ENCODE measurements around the gene IL17C. TPM values are rescaled to one million over a fixed set of nuclear protein-coding genes. Genes with fewer than 3 reads are reported as not detected.

Gene IL17C
- polyA plus RNA-seq, 1 donor from 2014 or later, result not detected

DNA sequence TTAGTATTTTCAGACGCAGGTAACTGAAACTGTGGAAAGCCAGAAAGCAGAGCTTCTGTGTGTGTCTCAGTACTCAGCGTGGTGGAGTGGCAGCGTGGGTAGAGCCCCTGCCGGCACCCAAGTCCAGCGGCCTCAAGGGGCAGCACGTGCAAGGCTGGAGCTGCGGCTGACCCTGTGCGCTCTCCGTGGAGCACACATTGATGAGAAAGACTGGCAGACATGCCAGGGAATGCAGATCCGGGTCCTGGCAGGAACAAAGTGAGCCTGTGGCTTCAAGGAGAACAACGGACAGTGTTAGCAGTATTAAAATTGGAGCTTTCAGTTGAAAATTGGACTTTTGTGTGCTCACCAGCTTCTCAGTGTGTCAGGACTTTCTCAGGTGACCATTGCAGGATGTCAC is 44.9 kb upstream of the IL17C start (continued):
- no peak for TF ChIP-seq TAF1 (IDR thresholded peaks at IDR 0.05; ENCODE audit: low read depth)

DNA sequence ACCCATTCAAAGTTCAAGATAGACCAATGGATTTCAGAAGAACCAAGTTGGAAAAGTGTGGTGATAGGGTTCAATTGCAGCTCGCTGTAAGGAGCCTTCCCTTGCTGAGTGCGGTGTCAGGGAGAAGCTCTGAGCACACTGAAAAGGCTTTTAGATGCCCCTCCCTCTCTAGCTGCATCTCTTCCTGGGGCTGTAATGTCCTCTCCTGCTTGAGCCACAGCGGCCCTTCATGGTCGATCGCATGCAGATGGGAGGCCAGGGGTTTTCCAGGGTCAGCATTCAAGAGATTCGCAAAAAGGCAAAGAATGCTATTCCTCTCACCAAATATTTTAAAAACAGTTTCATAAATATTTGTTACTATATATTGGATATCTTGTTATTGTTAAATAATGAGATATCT is 44.5 kb upstream of the IL17C start:
- Histone ChIP-seq H3K4me2 (ENCODE audit: low read length) (no peak overlapping the region), H3K36me3 (ENCODE audit: insufficient read depth, low read length) (no peaks in the 10 kb centered on the region), H3K27ac (ENCODE audit: low read length) (no peak overlapping the region), H3F3A (ENCODE audit: insufficient read depth, low read length, poor library complexity, severe bottlenecking) (no peaks in the 10 kb centered on the region), H3K9ac (ENCODE audit: low read length) (no peak overlapping the region), H2AFZ (ENCODE audit: low read depth, low read length) (no peak overlapping the region), H3K9me2 (ENCODE audit: insufficient read depth, low read length) (no peaks in the 10 kb centered on the region), H4K20me1 (ENCODE audit: insufficient read depth) (no peaks in the 10 kb centered on the region), H3K79me2 (replicated peaks; ENCODE audit: insufficient read depth, low read length) (peaks cover 4% of the 10 kb centered on the region), H3K9me3 (ENCODE audit: low read length) (no peaks in the 10 kb centered on the region), H3K27me3 (ENCODE audit: insufficient read depth, low read depth, low read length) (no peaks in the 10 kb centered on the region), H3K4me3 (ENCODE audit: low read length) (no peak overlapping the region)
- no peak for TF ChIP-seq RAD21 (conservative IDR thresholded peaks at IDR 0.05)
- TF ChIP-seq EP300 (conservative IDR thresholded peaks at IDR 0.05; ENCODE audit: poor library complexity, severe bottlenecking), result no peak
- no peak for TF ChIP-seq EZH2 (IDR thresholded peaks at IDR 0.05; ENCODE audit: borderline replicate concordance, insufficient read depth, low read length, poor library complexity, severe bottlenecking)
- TF ChIP-seq TAF1 (IDR thresholded peaks at IDR 0.05; ENCODE audit: low read depth), result no peak
- no peak for TF ChIP-seq POLR2AphosphoS5 (IDR thresholded peaks at IDR 0.05)
- TF ChIP-seq SMC3 (conservative IDR thresholded peaks at IDR 0.05; ENCODE audit: poor library complexity), result no peak
- TF ChIP-seq, protein P1, sequence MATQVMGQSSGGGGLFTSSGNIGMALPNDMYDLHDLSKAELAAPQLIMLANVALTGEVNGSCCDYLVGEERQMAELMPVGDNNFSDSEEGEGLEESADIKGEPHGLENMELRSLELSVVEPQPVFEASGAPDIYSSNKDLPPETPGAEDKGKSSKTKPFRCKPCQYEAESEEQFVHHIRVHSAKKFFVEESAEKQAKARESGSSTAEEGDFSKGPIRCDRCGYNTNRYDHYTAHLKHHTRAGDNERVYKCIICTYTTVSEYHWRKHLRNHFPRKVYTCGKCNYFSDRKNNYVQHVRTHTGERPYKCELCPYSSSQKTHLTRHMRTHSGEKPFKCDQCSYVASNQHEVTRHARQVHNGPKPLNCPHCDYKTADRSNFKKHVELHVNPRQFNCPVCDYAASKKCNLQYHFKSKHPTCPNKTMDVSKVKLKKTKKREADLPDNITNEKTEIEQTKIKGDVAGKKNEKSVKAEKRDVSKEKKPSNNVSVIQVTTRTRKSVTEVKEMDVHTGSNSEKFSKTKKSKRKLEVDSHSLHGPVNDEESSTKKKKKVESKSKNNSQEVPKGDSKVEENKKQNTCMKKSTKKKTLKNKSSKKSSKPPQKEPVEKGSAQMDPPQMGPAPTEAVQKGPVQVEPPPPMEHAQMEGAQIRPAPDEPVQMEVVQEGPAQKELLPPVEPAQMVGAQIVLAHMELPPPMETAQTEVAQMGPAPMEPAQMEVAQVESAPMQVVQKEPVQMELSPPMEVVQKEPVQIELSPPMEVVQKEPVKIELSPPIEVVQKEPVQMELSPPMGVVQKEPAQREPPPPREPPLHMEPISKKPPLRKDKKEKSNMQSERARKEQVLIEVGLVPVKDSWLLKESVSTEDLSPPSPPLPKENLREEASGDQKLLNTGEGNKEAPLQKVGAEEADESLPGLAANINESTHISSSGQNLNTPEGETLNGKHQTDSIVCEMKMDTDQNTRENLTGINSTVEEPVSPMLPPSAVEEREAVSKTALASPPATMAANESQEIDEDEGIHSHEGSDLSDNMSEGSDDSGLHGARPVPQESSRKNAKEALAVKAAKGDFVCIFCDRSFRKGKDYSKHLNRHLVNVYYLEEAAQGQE (IDR thresholded peaks at IDR 0.05; ENCODE audit: borderline replicate concordance), result no peak
- TF ChIP-seq MXI1 (conservative IDR thresholded peaks at IDR 0.05; ENCODE audit: poor library complexity, severe bottlenecking), result no peak
- TF ChIP-seq, protein P2, sequence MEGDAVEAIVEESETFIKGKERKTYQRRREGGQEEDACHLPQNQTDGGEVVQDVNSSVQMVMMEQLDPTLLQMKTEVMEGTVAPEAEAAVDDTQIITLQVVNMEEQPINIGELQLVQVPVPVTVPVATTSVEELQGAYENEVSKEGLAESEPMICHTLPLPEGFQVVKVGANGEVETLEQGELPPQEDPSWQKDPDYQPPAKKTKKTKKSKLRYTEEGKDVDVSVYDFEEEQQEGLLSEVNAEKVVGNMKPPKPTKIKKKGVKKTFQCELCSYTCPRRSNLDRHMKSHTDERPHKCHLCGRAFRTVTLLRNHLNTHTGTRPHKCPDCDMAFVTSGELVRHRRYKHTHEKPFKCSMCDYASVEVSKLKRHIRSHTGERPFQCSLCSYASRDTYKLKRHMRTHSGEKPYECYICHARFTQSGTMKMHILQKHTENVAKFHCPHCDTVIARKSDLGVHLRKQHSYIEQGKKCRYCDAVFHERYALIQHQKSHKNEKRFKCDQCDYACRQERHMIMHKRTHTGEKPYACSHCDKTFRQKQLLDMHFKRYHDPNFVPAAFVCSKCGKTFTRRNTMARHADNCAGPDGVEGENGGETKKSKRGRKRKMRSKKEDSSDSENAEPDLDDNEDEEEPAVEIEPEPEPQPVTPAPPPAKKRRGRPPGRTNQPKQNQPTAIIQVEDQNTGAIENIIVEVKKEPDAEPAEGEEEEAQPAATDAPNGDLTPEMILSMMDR (IDR thresholded peaks at IDR 0.05; ENCODE audit: poor library complexity, severe bottlenecking), result no peak

DNA sequence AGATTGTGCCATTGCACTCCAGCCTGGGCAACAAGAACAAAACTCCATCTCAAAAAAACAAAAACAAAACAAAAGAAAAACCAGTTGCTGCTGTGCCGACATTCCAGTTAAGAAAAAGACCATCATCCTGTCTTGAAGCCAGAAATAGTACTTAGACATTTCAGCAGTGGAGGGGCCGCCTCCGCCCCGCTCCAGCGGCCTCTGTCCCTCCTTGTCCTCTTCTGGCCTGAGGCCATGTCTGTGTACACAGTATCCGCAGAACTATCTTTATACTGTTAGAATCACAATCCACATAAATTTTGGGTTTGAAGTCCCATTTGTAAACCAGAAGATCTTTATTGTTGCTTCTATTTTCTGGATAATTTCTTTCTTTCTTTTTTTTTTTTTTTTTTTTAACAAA is 43.3 kb upstream of the IL17C start:
- TF ChIP-seq SMC3 (conservative IDR thresholded peaks at IDR 0.05; ENCODE audit: poor library complexity) (no peak), EZH2 (IDR thresholded peaks at IDR 0.05; ENCODE audit: borderline replicate concordance, insufficient read depth, low read length, poor library complexity, severe bottlenecking) (no peak), POLR2AphosphoS5 (IDR thresholded peaks at IDR 0.05) (no peak), RAD21 (conservative IDR thresholded peaks at IDR 0.05) (no peak)
- TF ChIP-seq, protein P2 (IDR thresholded peaks at IDR 0.05; ENCODE audit: poor library complexity, severe bottlenecking), result no peak
- no peak overlapping the region for H3K27ac ChIP-seq (ENCODE audit: low read length)
- no peak overlapping the region for H3K9ac ChIP-seq (ENCODE audit: low read length)
- peaks cover 4% of the 10 kb centered on the region for H3K79me2 ChIP-seq (replicated peaks; ENCODE audit: insufficient read depth, low read length)
- peaks cover 5% of the 10 kb centered on the region for H3K36me3 ChIP-seq (ENCODE audit: insufficient read depth, low read length)
- no peaks in the 10 kb centered on the region for H3K9me2 ChIP-seq (ENCODE audit: insufficient read depth, low read length)
- H4K20me1 ChIP-seq (ENCODE audit: insufficient read depth), result no peaks in the 10 kb centered on the region
- no peaks in the 10 kb centered on the region for H3K9me3 ChIP-seq (ENCODE audit: low read length)
- H2AFZ ChIP-seq (ENCODE audit: low read depth, low read length), result no peak overlapping the region
- H3K4me3 ChIP-seq (ENCODE audit: low read length), result no peak overlapping the region
- H3K4me2 ChIP-seq (ENCODE audit: low read length), result no peak overlapping the region
- no peaks in the 10 kb centered on the region for H3K27me3 ChIP-seq (ENCODE audit: insufficient read depth, low read depth, low read length)
- no peaks in the 10 kb centered on the region for H3F3A ChIP-seq (ENCODE audit: insufficient read depth, low read length, poor library complexity, severe bottlenecking)

All from neural cell (in vitro differentiated cells).